ENCODE data around the gene IMPA2.

IMPA2 gene

DNA sequence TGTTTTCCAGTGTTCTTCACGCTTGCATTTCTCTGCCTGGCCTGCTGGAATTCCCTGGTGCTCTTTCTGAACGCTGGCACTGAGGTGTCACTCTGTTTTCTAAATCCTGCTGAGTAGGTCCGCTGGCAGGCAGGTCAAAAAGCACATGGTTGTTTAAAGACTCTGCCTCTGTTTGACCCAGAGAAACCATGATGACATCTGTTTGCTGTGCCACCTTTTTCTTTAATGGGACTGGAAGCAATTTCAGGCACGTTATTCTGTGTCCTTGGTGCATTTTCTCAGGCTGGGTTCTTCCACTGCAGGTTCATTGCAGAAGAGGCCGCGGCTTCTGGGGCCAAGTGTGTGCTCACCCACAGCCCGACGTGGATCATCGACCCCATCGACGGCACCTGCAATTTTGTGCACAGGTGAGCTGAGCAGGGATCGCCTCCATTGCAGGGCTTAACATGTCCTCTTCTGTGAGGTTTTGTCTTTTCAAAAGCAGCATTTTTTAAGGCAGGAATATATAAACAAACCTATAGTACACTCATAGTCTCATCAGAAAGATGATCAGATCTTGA is 28.4 kb downstream of the IMPA2 start:
- DNase-seq: no peak

DNA sequence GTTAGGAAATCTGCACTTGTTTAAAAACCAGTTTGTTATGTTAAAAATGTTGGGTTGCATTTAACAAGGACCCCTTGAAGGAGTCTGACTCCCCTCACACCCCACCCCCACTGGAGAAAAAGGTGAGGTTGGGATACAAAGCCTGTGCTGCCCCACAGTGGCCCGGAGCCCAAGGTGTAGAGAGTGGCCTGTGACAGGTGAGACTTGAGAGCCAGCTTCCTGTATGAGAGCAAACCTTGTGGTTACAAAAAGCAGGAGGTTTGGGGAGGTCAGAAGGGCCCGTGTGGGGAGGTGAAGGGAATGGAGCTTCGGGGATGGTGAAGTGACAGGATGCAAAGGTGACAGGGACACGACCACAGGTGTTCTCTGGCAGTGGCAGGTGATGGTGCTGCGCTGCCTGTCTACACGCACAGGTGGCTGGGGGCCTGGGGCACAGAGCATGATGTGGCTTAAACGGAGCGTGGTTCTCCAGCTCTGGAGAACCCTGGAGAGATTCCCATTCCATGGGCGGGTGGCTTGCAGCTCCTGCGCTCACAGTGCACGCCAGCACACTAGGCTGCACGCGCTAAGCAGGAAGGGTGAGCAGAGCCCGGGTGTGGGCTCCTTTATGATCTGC is 29.0 kb downstream of the IMPA2 start:
- no peak for DNase-seq

DNA sequence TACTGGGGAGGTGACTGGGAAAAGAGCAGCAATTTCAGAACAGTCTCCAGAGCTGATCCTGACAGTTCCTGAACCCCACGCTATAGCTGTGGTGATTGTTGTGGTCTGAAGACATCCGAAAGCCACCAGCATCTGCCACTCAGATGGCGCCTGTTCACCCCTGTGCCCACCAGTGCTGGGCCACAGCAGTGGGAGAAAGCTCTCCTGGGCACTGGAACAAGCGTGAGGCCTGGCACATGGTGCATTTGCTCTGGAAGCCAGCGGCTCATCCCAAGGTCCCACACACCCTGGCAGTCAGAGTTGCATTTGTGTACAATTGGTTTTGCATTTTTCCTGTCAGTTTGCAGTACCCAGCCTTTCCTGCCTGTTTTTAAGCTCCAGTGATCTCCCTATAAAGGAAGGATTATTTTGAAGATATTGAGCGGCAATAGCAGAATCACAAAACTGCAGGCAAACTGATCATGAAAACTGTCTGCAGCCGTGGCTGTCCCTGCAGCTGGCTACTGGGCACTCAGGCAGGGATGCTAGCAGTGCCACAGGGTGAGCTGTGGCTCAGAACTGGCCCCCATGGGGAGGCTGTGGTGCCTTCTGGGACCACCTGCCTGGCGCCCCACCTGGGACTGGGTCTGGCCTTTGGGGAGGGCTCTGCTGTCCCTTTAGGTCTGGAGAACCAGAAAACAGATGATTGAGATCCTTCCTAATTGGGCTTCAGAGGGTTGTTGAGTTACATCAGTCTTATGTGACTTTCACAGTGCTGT is 30.1 kb downstream of the IMPA2 start:
- no peak for DNase-seq

DNA sequence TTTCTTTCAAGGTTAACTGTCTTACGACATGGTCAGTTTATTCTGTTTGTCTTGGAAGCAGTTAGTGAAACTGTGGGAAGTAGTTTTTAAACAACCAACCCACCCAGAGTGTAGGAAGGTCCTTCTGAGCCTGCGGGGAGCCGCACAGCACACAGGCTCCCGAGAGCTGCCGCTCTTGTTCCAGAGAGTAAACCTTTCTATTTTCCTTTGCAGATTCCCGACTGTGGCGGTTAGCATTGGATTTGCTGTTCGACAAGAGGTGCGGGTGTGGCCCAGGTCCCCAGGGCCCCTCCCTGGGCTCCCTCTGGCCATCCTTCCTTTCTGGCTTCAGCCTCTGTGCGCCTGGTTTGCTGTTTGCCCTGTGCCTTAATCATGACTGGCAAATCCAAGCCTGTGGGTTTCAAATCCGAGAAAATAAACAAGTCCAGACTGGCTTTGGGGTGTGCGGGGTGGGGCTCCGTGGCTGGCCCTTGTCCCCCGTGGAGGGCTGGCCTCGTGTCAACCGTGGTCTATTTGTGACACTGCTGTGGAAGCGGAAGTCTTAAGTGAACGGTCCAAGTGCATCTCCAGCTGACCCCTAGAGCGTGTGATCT is 30.7 kb downstream of the IMPA2 start:
- DNase-seq: no peak

DNA sequence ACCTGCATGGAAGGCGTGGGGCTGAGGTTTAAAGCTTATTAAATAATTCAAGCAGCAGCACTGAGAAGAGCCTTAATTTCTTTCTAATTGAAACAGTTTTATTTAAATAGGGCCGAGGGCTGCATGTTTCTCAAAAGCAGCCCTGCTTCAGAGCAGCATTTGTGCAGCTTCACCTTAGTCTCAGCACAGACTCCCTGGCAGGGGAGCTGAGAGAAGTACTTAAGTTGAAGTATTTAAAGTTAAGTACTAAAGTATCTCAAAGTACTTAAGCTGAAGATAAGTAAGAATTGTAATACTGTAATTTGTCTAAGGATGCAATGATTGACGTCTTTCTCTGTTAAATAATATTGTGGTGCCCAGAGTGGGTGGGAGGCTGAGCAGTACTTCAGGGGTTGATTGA is 31.4 kb downstream of the IMPA2 start:
- DNase-seq: no peak

DNA sequence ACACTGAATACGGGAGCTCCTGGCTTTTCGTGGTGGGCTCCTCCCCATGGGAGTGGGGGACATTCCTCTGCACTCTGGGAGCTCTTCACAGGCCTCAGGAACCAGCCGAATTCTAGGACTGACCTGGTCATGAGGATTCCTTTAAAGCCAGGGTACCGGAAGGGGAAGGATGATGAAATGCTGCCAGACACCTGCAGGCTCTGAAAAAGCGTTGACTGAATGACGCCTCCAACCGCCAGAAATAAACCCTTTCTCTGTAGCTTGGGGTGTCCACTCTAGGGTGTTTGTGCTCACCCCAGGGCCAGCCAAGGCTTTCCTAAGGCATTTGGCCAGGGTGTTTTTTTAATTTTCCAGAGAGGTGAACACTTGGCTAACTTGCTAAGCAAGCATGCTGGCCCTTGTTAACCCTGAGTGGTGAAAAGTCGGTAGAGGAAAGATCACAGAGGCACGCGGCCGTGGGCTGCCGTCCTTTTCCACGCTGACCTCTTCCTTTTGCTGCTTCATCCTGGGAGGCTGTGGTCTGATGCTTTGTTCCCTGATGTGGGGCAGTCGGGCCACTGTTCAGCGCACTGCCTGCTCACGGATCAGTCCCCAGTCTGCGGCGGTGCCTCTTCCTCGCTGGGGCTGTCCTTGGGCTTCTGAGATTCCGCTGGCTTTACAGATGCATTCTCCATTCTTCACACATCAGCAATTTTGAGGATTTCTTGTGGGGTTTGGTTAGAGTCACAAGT is 32.0 kb downstream of the IMPA2 start:
- DNase-seq: no peak

DNA sequence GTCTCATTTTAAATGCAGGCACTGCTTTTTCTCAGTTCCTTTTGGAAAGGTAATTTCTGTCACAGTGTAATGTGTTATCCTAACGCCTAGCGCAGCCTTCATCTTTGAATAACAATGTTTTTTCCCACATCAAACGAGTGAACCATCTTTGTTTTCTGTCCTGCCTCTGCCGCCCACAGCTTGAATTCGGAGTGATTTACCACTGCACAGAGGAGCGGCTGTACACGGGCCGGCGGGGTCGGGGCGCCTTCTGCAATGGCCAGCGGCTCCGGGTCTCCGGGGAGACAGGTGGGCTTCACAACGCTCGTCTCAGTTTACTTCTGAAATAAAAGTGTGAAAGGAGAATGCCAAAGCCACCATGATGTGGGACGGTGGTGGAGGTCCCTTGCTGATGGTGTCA is 32.8 kb downstream of the IMPA2 start:
- DNase-seq: no peak

DNA sequence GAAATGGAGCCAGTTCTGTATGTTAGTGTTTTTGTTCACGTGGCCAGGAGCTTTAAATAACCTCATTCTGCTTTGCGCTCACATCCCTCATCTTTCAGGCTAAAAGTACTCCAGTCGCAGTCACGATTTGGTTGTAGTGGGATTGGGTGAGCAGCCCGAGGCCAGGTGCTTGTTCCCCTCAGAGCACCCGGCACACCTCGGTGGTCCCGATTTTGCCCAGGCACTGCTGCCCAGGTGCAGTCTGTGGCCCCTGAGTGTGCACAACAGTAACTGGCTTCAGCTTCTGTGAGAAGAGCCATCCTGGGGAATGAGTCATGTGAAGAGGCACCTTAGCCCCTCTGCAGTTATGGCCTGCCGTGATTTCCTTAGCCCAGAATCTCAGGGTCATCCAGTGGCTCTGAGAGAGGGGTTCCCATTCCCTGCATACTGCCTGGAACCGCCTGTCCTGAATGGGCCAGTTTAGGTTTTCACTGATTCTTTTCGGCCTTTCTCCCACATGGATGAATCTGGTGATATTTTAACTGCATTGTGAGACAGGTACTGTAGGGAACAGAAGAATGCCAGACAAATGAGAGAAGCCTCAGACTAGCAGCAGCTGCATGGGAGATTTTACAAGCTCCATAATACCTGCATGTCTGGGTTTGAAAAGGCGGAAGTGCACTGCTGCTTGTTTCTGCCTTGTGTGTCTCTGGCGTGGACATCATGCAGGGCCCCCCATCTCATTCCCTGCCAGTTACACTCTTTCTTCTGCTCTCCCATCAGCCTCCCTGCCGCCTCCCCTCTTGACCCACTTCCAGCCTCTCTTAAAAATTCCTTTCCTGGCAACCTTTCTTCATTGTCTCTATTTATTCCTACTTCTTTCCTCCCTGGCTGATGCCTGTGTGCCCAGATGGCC is 33.5 kb downstream of the IMPA2 start:
- no peak for DNase-seq

DNA sequence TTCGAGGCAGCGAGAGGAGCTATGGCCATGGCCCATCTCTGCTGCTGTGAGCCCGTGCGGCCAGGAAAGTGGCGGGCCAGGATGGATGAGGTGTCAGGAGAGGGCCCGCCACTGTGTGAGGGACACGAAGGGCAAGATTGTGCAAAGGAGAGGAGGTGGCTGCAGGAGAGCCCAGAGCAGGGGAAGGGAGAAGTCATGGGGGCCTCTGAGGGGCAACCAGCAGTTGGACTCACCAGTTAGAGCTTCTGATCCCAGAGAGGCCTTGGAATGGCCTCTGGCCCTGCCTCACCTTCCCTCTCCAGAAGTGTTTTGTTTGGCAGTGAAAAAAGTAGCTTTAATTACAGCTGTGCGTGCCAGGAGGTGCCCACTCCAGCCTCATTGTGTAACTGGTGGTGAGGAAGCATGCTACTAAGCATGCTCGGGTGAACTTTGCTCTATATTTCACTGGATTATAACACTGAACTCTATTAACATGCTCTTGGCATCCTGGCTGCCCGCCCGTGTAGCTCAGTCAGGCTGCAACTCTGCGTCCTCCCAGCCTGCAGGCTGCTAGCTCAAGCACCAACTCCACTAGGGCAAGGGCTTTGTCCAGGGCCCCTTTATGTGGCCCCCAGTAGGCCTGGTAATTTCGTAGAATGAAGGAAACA is 34.2 kb downstream of the IMPA2 start:
- no peak for DNase-seq

DNA sequence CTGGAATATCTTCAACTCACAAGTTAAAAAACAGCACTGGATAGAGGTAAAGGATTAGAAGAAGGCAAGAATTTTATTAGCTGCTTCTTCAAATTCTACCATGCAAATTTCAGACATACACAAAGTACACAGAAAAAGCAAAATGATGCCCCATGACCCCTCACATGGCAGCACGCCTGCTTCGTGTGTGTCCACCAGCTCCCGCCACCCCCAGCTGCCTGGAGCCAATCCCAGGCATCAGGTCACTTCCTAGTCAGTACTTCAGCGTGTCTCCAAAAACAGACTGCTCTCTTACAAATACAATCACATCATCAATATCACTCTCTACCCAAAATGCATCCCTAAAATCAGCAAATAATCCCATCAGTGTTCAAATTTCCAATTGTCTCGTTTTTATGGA is 35.8 kb downstream of the IMPA2 start:
- no peak for DNase-seq

DNA sequence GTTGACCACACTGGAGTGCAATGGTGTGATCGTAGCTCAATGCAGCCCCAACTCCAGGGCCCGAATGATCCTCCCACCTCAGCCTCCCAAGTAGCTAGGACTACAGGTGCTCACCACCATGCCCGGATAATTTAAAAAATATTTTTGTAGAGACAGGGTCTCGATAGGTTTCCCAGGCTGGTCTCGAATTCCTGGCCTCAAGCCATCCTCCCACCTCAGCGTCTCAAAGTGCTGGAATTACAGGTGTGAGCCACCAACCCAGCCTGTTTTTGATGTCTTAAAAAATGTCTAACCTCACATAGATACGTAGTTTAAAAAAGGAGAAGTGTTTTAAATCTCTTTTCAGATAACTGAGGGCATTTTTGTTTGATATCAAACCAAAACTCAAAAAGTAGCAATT is 37.6 kb downstream of the IMPA2 start:
- DNase-seq: no peak

DNA sequence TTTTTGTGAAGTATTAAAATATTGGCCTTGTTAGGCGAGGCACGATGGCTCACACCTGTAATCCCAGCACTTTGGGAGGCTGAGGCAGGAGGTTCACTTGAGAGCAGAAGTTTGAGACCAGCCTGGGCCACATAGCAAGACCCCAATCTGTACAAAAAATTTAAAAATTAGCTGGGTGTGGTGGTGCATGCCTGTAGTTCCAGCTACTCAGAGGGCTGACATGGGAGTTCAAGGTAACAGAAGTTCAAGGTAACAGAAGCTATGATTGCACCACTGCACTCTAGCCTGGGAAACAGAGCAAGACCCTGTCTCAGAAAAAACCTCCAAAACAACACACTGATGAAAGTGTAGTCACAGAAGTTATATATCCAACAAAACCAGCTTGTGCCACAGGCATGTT is 39.8 kb downstream of the IMPA2 start:
- DNase-seq: no peak

DNA sequence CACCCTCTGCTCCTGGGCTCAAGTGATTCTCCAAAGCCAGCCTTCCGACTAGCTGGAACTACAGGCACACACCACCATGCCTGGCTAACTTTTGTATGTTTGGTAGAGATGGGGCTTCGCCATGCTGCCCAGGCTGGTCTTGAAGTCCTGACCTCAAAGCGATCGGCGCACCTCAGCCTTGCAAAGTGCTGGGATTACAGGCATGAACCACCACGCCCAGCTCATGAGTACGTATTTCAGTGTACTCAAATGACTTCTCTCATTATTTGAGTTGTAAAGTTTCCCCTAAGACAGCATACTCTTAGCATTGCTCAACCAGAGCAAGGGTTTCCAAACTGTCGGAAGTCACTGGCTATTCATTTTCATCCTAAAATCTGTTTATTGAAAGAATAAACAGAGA is 40.3 kb downstream of the IMPA2 start:
- no peak for DNase-seq

DNA sequence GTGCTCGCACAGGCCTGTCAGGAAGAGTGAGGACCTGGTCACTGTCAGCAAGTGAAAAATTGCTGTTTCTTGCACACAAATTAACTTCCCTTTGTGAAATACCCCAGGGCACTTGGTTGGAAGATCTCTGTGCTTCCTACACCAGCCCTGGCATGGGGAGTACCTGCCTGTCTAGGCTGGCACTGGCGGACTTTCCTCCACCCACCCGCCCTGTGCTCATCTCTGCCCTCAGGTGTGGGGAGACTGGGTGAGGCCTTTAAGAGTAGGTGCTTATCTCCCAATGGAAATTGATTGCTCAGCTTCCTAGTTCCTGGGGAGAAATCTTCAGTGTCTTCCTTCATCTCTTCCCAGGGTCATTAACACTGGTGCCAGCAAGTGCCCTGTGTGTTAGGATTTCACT is 42.1 kb downstream of the IMPA2 start:
- DNase-seq: no peak

DNA sequence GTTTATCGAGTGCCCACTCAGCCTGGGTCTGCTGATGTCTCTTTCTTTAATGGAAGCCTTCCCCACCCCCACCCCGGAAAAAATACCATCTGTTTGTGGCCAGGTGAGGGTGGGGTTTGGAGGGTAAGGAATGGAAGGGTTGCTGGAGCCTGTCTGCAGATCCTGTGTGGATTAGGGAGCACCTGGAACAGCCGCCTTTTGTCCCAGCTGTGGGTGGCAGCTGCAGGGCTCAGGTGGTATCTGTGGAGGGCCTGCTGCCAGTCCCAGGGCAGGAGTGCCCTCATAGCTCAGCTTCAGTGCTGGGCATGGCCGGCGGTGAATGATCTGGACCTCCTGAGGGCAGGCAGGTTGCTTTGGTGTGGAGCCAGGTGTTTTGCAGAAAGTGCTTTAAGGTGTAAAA is 45.3 kb downstream of the IMPA2 start:
- no peak for DNase-seq

DNA sequence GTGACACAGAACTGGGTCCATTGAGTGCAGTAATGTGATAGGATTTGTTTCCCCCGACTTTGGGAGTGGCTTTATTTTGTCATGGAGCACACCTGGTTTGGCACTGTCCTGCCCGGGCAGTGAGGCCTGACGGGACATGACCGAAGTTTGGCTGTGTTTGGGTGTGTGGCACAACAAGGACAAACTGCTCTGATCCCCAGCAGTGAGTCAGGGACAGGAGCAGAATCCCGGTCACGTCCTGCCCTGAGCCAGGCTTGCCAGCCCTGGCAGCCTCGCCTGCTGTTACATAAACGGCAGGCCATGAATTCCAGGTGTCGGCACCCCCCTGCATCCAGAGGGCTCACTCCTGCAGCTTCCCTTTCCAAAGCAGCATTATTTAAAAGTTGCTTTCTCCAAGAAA is 45.7 kb downstream of the IMPA2 start:
- no peak for DNase-seq

DNA sequence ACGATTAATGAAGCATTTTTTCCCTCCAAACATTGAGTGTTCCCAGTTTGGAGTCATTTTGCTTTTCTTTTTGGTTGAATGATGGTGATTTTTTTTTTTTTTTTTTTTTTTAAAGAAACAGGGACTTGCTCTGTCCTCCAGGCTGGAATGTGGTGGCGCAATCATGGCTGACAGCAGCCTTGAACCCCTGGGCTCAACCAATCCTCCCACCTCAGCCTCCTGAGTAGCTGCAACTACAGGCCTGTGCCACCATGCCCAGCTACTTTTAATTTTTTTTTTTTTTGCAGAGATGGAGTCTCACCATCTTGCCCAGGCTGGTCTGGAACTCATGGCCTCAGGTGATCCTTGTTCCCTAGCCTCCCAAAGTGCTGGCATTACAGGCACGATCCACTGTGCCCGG is 46.2 kb downstream of the IMPA2 start:
- DNase-seq: no peak

DNA sequence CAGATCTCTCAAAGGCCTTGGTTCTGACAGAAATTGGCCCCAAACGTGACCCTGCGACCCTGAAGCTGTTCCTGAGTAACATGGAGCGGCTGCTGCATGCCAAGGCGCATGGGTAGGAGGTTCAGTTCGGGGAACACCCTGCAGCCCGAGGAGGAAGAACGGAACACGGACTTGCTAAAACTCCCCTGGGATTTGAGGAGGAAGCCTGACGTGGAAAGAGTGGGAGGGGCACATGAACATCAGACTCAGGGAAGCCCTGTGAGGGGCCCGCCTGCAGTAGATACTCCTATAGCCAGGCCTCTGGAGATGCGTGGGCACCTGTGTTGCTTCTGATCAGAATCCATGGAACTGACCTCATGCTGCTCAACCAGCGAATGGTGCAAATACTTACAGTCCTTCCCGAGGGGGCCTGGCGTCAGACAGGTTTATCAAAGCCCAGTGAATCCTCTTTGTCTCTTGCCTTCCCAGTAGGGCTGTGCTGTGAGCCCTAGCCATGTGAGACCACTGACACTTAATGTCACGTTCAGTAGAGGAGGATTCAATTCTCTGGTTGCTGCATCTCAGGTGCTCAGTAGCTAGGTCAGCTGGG is 46.8 kb downstream of the IMPA2 start:
- no peak for DNase-seq

DNA sequence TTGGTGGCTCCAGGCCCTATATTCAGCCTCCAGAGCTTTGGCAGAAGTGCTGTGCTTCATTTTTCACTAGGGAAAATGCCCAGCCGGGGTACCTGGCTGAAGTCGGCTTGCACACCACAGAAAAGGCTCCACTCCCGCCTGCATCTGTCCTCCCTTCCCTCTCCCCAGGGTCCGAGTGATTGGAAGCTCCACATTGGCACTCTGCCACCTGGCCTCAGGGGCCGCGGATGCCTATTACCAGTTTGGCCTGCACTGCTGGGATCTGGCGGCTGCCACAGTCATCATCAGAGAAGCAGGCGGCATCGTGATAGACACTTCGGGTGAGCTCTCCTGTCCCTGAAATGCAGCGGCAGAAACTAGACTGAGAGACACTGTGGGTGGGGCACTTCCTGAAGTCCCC is 47.4 kb downstream of the IMPA2 start:
- DNase-seq: no peak

DNA sequence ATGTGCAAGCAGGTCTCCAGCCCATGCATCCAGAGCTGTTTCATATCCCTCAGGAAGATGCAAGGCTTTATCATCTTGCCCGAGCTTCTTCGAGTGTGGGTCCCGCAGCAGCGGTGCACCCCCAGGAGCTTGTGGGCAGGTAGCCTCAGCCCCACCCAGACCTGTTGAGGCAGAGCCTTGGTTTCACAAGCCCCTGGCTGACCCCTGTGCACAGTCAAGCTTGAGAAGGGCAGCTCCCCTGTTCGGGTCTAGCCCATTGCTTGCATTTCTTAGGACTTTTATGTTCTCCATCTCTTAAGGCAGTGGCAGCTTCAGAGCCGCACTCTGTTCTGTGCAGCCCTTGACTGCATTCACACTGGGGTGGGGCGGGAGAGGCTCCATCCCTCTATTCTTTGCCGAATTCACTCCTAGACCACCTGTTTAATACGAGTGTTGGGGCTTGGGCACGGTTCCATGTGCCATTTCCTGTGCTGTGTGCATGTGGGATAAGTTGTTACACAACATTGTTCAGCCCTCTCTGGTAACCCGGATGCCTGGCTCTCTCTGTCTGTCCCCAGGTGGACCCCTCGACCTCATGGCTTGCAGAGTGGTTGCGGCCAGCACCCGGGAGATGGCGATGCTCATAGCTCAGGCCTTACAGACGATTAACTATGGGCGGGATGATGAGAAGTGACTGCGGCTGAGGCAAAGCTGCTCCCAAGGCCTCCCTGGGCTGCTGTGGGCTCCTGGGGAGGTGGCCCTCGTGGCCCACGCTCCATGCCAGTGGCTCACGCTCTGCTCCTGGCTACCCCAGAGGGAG is 48.7 kb downstream of the IMPA2 start:
- DNase-seq: no peak

DNA sequence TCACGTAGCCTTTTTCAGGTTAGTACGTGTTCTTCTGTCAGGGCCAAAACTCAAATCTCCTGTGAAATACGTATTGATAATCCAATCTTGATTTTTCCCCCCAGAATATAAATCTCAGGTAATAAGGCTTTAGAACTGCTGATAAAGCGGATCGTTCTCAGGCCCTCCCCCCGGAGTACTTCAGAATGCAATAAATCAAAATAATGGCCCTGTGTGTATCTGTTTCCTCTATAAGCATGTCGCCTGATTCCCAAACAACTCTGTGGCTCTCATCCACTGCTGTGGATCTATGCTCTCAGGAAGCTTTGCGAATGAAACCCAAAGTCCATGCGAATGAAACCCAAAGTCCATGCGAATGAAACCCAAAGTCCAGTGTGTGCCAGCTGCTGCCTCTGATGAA is 49.4 kb downstream of the IMPA2 start:
- no peak for DNase-seq

All from CD4-positive, alpha-beta T cell treated with Interleukin-21 for 1 hour (primary cell).